BLaER1 treated with 17β-estradiol and CSF1 and Interleukin-3, amounts not matched to agents 10 nM and 100 nM (cell line): ENCODE data around the gene FGFRL1.
A peak's percentile ranks its signal among the peaks of the same experiment; 100 is the strongest.

Source experiments
- H3K27ac ChIP-seq, 11 experiments: shearing (Covaris generic); formaldehyde crosslinking; 2 replicates each; pipeline ENCODE4 v1.8.1; 2022
- H3K27me3 ChIP-seq, 11 experiments: shearing (Covaris generic); formaldehyde crosslinking; 2 replicates each; pipeline ENCODE4 v1.8.1; 2022
- H3K36me3 ChIP-seq, 11 experiments: shearing (Covaris generic); formaldehyde crosslinking; 2 replicates each; pipeline ENCODE4 v1.8.1; 2022
- H3K4me1 ChIP-seq, 10 experiments: shearing (Covaris generic); formaldehyde crosslinking; 2 replicates each; pipeline ENCODE4 v1.8.1; 2022
- H3K4me2 ChIP-seq, 11 experiments: shearing (Covaris generic); formaldehyde crosslinking; 2 replicates each; pipeline ENCODE4 v1.8.1; 2022
- H3K4me3 ChIP-seq, 10 experiments: shearing (Covaris generic); formaldehyde crosslinking; 2 replicates each; pipeline ENCODE4 v1.8.1; 2022
- H3K9ac ChIP-seq, 11 experiments: shearing (Covaris generic); formaldehyde crosslinking; 2 replicates each; pipeline ENCODE4 v1.8.1; 2022
- H3K9me3 ChIP-seq, 11 experiments: shearing (Covaris generic); formaldehyde crosslinking; replicated peaks in 1 of 11; 2 replicates each; pipeline ENCODE4 v1.8.1; 2022
- H4K20me1 ChIP-seq, 11 experiments: shearing (Covaris generic); formaldehyde crosslinking; 2 replicates each; pipeline ENCODE4 v1.8.1; 2022
- Cebpa-rat ChIP-seq, 11 experiments: shearing (Covaris generic); IDR thresholded peaks; 2 replicates each; pipeline ENCODE4 v1.8.1; 2022

Gene FGFRL1

DNA sequence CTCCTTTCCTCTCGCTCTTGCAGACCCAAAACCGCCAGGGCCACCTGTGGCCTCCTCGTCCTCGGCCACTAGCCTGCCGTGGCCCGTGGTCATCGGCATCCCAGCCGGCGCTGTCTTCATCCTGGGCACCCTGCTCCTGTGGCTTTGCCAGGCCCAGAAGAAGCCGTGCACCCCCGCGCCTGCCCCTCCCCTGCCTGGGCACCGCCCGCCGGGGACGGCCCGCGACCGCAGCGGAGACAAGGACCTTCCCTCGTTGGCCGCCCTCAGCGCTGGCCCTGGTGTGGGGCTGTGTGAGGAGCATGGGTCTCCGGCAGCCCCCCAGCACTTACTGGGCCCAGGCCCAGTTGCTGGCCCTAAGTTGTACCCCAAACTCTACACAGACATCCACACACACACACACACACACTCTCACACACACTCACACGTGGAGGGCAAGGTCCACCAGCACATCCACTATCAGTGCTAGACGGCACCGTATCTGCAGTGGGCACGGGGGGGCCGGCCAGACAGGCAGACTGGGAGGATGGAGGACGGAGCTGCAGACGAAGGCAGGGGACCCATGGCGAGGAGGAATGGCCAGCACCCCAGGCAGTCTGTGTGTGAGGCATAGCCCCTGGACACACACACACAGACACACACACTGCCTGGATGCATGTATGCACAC lies 13.6 kb downstream of the FGFRL1 start:
- Histone ChIP-seq H3K4me1 (peaks cover 43 to 63% (median 47%) of the 10 kb centered on the region in 10 experiments), H3K27me3 (peaks cover 0 to 10% (median 0%) of the 10 kb centered on the region in 11 experiments; a peak in 2 of 22 replicates), H3K9ac (no peak overlapping the region), H3K9me3 (no peaks in the 10 kb centered on the region), H3K36me3 (peaks cover 18 to 36% (median 26%) of the 10 kb centered on the region in 11 experiments), H3K4me2 (no peak overlapping the region), H4K20me1 (peaks cover 0 to 85% (median 47%) of the 10 kb centered on the region in 11 experiments; a peak in 19 of 22 replicates), H3K4me3 (no peak overlapping the region), H3K27ac (no peak overlapping the region)
- TF ChIP-seq Cebpa-rat (IDR thresholded peaks at IDR 0.05): no peak

DNA sequence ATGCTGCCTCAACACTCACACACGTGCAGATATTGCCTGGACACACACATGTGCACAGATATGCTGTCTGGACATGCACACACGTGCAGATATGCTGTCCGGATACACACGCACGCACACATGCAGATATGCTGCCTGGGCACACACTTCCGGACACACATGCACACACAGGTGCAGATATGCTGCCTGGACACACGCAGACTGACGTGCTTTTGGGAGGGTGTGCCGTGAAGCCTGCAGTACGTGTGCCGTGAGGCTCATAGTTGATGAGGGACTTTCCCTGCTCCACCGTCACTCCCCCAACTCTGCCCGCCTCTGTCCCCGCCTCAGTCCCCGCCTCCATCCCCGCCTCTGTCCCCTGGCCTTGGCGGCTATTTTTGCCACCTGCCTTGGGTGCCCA lies 14.7 kb downstream of the FGFRL1 start:
- Histone ChIP-seq H3K4me3 (no peak overlapping the region), H4K20me1 (peaks cover 0 to 89% (median 44%) of the 10 kb centered on the region in 11 experiments; a peak in 19 of 22 replicates), H3K9me3 (no peaks in the 10 kb centered on the region), H3K27me3 (peaks cover 4 to 19% (median 7%) of the 10 kb centered on the region in 11 experiments; a peak in 20 of 22 replicates), H3K4me1 (peaks cover 50 to 69% (median 54%) of the 10 kb centered on the region in 10 experiments), H3K27ac (no peak overlapping the region), H3K9ac (no peak overlapping the region), H3K36me3 (peaks cover 18 to 36% (median 26%) of the 10 kb centered on the region in 11 experiments), H3K4me2 (peak overlapping the region in 8 of 11 experiments; percentile 15 to 68 (median 32); a peak in 10 of 22 replicates)
- TF ChIP-seq Cebpa-rat (IDR thresholded peaks at IDR 0.05): no peak

DNA sequence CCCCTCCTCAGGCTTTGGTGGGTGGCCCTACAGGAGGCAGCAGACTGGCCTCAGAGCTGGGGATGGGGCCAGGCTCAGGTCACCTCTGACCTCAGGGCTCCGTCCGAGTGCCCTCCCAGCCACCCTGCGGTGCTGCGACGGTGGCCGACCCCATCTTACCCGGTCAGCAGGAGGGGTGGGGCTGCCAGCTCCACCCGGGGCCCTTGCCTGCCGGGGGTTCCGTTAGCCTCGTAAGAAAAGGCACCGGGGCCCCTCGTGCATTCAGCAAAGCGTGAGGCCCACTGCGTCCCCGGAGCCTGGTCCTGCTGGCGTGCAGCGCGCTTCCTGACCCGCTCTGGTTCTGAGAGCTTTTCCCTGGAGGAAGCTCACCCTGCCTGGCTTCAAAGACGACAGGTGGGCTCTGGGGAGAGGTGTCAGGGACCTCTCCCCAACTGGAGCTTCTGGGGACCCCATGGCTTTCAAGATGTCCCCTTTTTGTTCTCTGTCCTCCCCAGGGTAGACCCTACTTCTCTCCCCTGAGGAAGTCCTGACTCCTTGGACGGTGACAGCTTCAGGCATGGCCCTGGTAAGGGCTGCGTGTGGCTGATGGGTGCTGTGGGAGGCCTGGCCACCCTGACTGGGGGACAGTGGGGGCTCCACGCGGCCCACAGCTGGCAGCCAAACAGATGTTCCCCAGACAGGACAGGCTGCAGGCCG lies 15.9 kb downstream of the FGFRL1 start:
- no peak overlapping the region for H3K4me3 ChIP-seq
- no peak overlapping the region for H3K27ac ChIP-seq
- H3K36me3 ChIP-seq: peaks cover 18 to 34% (median 26%) of the 10 kb centered on the region in 11 experiments
- peaks cover 39 to 69% (median 49%) of the 10 kb centered on the region in 10 experiments for H3K4me1 ChIP-seq
- H3K4me2 ChIP-seq: peak overlapping the region in 1 of 11 experiments; percentile 2; a peak in 1 of 22 replicates
- H3K27me3 ChIP-seq: peaks cover 17 to 31% (median 19%) of the 10 kb centered on the region in 11 experiments
- H4K20me1 ChIP-seq: peaks cover 0 to 87% (median 37%) of the 10 kb centered on the region in 11 experiments; a peak in 19 of 22 replicates
- no peak for TF ChIP-seq Cebpa-rat (IDR thresholded peaks at IDR 0.05)
- H3K9ac ChIP-seq: no peak overlapping the region
- no peaks in the 10 kb centered on the region for H3K9me3 ChIP-seq

DNA sequence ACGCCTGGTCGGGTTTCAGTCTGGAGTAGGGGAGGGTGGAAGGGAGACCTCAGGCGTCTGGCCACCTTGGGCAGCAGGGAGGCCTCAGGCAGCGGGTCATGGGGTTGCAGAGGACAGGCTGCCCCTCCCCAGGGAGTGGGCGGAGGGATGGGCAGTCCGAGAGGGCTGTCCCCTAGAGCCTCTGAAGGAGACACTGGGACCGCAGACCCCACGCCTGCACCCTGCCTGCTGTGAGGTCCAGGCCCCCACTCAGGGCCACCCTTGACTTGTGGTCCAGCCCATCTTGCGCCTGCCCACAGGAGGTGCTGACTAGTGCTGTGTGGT lies 16.5 kb downstream of the FGFRL1 start:
- Histone ChIP-seq H3K9ac (no peak overlapping the region), H3K4me1 (peaks cover 33 to 69% (median 49%) of the 10 kb centered on the region in 10 experiments), H3K4me2 (no peak overlapping the region), H3K27ac (no peak overlapping the region), H4K20me1 (peaks cover 0 to 87% (median 35%) of the 10 kb centered on the region in 11 experiments; a peak in 19 of 22 replicates), H3K27me3 (peaks cover 22 to 36% (median 24%) of the 10 kb centered on the region in 11 experiments), H3K9me3 (no peaks in the 10 kb centered on the region), H3K4me3 (no peak overlapping the region), H3K36me3 (peaks cover 18 to 29% (median 25%) of the 10 kb centered on the region in 11 experiments)
- TF ChIP-seq Cebpa-rat (IDR thresholded peaks at IDR 0.05): no peak

DNA sequence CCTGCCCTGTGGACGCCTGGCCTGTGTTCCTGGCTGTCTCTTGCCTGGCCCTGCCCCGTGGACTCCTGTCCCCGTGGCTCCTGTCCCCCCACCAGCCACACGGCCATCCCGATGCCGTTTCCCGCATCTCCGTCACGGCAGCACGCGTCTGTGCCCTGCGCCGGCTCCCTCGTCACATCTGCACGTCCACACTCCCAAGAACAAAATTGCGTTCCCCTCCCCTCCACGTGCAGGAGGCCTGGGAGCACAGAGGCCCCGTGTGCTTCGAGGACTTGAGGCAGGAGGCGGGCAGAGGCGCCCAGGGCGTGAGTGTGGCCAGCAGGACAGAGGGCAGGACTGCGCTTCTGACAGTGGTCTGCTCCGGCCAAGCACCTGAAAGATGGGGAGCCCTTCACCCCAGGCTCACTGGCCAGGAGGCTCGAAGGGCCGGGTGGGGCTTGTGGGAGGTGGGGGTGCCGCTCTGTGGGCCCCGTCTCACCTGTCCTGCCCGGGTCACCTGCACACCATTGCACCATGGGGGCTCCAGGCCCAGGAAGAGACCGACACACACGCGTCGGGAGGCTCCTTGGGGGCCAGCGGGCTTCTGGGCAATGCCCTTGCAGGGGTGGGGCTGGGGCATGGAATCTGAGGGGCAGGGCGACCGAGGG lies 17.3 kb downstream of the FGFRL1 start:
- Histone ChIP-seq H3K27me3 (peaks cover 30 to 44% (median 32%) of the 10 kb centered on the region in 11 experiments), H3K27ac (no peak overlapping the region), H4K20me1 (peaks cover 0 to 89% (median 33%) of the 10 kb centered on the region in 11 experiments; a peak in 16 of 22 replicates), H3K9ac (0 out of 22 replicates have a peak overlapping the region, but pooled peaks of 1 of the 11 experiments have one; percentile 18), H3K9me3 (no peaks in the 10 kb centered on the region), H3K36me3 (peaks cover 18 to 23% (median 21%) of the 10 kb centered on the region in 11 experiments), H3K4me1 (peaks cover 28 to 76% (median 55%) of the 10 kb centered on the region in 10 experiments), H3K4me2 (peak overlapping the region in 10 of 11 experiments; percentile 64 to 94 (median 88); a peak in 19 of 22 replicates), H3K4me3 (no peak overlapping the region)
- TF ChIP-seq Cebpa-rat (IDR thresholded peaks at IDR 0.05): no peak

DNA sequence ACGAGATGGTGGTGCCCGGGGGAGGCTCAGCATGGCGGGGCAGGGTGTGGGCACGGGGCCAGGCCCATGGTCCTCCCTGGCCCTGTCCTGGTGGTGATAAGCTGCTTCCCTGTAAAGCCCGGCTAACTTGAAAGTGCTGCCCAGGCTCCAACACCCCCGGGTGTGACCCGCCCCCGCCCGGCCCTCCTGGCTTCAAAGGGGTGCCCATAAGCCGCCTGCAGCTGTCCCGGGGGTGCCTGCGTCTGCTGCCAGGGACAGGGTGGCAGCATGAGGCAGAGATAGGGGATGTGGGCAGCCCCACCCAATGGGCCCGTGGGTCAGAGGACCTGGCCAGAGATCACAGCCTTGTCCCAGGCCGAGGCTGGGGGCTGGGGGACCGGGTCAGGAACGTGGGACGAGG lies 18.1 kb downstream of the FGFRL1 start:
- peaks cover 28 to 76% (median 55%) of the 10 kb centered on the region in 10 experiments for H3K4me1 ChIP-seq
- no peak overlapping the region for H3K27ac ChIP-seq
- peak overlapping the region; percentile 64 to 94 (median 88) for H3K4me2 ChIP-seq
- no peaks in the 10 kb centered on the region for H3K9me3 ChIP-seq
- no peak overlapping the region; a peak in 1 of 20 replicates for H3K4me3 ChIP-seq
- TF ChIP-seq Cebpa-rat (IDR thresholded peaks at IDR 0.05): no peak
- H4K20me1 ChIP-seq: peaks cover 0 to 87% (median 33%) of the 10 kb centered on the region in 11 experiments; a peak in 16 of 22 replicates
- H3K27me3 ChIP-seq: peaks cover 38 to 53% (median 40%) of the 10 kb centered on the region in 11 experiments
- peaks cover 15 to 19% (median 16%) of the 10 kb centered on the region in 11 experiments for H3K36me3 ChIP-seq
- peak overlapping the region in 6 of 11 experiments; percentile 2 to 44 (median 24); a peak in 2 of 22 replicates for H3K9ac ChIP-seq

DNA sequence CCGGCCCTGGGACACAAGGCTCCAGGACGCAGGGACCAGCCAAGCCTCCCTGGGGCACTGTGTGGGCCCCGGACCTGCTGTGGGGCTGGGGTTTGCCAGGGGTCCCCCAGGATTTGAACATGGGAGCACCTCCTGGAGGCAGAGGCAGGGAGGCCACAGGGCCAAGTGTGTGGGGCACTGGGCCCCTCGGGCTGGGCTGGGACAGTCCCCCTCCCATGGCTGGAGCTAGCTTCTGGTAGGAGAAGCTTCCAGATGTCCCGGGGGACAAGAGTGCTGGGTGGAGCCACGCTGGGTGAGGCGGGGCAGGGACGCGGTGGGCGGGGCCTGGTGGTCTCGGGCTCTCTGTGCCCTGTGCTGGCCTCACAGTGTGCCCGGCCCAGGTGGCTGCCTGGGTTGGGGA lies 18.6 kb downstream of the FGFRL1 start:
- H3K4me3 ChIP-seq: peak overlapping the region in 2 of 10 experiments; percentile 31 to 43; a peak in 3 of 20 replicates
- peaks cover 0 to 82% (median 33%) of the 10 kb centered on the region in 11 experiments; a peak in 16 of 22 replicates for H4K20me1 ChIP-seq
- peaks cover 28 to 76% (median 55%) of the 10 kb centered on the region in 10 experiments for H3K4me1 ChIP-seq
- no peak for TF ChIP-seq Cebpa-rat (IDR thresholded peaks at IDR 0.05)
- H3K4me2 ChIP-seq: peak overlapping the region; percentile 64 to 94 (median 88)
- no peak overlapping the region for H3K27ac ChIP-seq
- H3K9ac ChIP-seq: peak overlapping the region in 7 of 11 experiments; percentile 2 to 44 (median 27); a peak in 5 of 22 replicates
- H3K27me3 ChIP-seq: peaks cover 38 to 53% (median 41%) of the 10 kb centered on the region in 11 experiments
- H3K9me3 ChIP-seq: no peaks in the 10 kb centered on the region
- peaks cover 10 to 14% (median 11%) of the 10 kb centered on the region in 11 experiments for H3K36me3 ChIP-seq

DNA sequence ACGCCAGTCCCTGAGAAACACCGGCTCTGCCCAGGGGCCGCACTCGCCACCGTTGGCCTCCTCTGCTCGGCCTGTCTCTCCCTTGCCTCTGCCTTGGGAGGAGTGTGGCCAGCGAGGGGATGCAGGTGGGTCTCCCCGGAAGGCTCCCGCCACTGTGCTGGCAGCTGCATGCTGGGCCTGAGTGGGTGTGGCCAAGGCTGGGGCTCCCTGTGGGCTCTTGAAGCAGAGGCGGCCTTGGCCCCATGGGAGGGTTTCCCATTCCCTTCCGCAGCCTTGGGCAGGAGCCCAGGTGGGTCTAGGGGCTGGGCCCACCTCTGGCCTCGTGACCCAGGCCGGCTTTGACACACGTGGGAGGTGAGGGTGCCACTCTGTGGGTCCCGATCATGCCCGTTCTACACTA lies 19.1 kb downstream of the FGFRL1 start:
- Histone ChIP-seq H3K4me3 (peak overlapping the region in 5 of 10 experiments; percentile 8 to 43 (median 19); a peak in 3 of 20 replicates), H3K9me3 (no peaks in the 10 kb centered on the region), H3K4me1 (peaks cover 28 to 76% (median 55%) of the 10 kb centered on the region in 10 experiments), H3K36me3 (peaks cover 4 to 9% (median 6%) of the 10 kb centered on the region in 11 experiments; a peak in 20 of 22 replicates), H3K27ac (no peak overlapping the region), H3K9ac (peak overlapping the region in 4 of 11 experiments; percentile 5 to 44 (median 34); a peak in 8 of 22 replicates), H3K27me3 (peaks cover 38 to 53% (median 41%) of the 10 kb centered on the region in 11 experiments), H4K20me1 (peaks cover 0 to 77% (median 30%) of the 10 kb centered on the region in 11 experiments; a peak in 16 of 22 replicates), H3K4me2 (peak overlapping the region; percentile 64 to 94 (median 88))
- no peak for TF ChIP-seq Cebpa-rat (IDR thresholded peaks at IDR 0.05)
